Lung microvascular endothelial cell (primary cell): Measurements from ENCODE around the gene C14orf180. TPM values are rescaled to one million over a fixed set of nuclear protein-coding genes. Genes with fewer than 3 reads are reported as not detected.
A peak's percentile ranks its signal among the peaks of the same experiment; 100 is the strongest.

Source experiments
- DNase-seq, 2 donors: peaks; one replicate each; pipeline versions ENCODE4 v3.0.0 to v3.0.0-alpha.2; 2010; ENCODE audit warnings: low read depth in 2 of 2
- total RNA-seq: library from RNA; depleted of rRNA; stranded (reverse); fragments of >200 nt; gene quantifications from 2 replicates; pipeline ENCODE4 v1.2.1, GENCODE V29; 2014

Gene C14orf180
- total RNA-seq, 1 donor from 2014 or later: not detected

DNA sequence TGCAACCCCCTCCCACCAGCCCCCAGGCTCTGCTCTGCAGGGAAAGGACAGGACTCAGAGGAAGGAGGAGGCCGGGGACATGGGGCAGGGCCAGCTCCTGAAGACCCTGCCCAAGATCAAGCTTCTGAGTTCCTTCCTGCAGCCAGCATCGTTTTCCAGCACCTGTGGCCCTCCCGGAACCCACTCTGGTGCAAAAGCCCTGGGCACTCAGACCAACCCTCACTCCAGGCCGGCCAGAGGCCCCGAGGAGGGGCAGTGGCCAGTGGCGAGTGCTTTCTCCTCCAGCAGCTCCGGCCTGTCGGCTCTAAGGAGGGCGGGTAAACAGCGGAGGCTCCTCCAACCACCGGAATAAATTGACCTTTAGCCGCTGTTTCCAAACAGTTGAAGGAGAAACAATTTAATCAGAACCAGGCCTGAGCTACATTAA lies 14.2 kb downstream of the C14orf180 start:
- DNase-seq: no peak

- DNase-seq: no peak
Observed at GRCh38 chr14:104594310-104595046, 14.9 kb downstream of the C14orf180 start.

GRCh38 chr14:104595116-104595675 lies 15.6 kb downstream of the C14orf180 start:
- no peak for DNase-seq

- no peak for DNase-seq
Observed at GRCh38 chr14:104595911-104596450, 16.4 kb downstream of the C14orf180 start.

GRCh38 chr14:104596451-104596918 lies 16.9 kb downstream of the C14orf180 start:
- DNase-seq: no peak

- DNase-seq: no peak
Observed at GRCh38 chr14:104596927-104597351, 17.4 kb downstream of the C14orf180 start.

DNA sequence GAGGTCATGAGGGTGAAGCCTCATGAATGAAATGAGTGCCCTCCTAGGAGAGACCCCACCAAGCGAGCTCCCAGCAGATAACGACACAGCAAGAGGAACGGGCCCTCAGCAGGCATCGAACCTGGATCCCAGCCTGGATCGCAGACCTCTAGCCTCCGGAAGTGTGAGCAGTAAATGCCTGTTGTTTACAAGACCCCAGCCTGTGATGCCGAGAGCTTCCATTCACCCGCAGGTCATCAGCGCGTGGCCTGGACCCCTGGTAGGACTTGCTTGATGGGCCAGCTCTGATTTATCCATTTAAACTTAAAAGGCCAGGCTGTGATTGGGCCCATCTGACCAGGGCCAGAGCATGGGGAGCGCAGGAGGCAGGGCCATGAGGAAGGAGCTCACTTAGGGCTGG lies 18.0 kb downstream of the C14orf180 start:
- no peak for DNase-seq

DNA sequence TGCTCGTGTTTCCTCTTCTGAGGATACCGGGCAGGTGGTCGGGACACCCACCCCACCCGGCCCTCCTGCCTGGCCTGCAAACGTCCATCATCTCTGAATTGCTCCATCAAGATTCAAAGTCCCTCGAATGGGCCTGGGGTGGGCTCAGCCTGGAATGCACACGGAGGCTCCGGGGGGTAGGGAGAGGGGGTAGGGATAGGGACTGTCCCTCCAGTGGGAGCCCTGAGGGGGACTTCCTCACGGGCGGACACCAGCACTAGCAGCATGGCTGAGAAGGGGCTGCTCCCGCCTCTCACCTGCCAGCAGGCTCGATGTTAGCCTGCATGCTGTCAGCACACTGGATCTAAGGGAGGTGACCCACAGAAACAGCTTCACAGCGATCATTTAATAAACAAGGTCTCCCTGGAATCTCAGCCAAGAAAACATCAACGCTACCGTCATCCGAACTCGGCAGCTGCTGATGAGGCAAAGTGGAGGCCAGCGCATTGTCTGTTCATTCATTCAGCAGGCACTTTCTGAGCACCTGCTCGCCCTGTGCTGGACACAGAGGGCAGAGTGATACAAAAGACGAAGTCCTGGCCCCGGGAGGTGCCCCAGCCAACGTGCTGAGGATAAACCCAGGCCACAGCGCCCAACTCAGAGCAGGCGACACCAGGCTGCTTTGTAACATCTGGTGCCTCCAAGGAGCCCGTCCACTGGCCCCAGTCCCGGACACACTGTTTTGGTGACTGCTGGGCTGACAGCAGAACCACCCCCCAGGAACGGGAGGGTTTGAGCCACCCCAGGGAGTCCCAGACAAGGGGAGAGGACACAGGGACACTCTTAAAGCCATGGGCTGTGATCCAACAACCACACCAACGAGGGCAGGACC lies 18.7 kb downstream of the C14orf180 start:
- peak in 1 of 2 donors; percentile 42 for DNase-seq

- no peak for DNase-seq
Observed at GRCh38 chr14:104598910-104599273, 19.3 kb downstream of the C14orf180 start.

GRCh38 chr14:104599446-104599845 lies 19.9 kb downstream of the C14orf180 start:
- no peak for DNase-seq

GRCh38 chr14:104600141-104600643 lies 20.6 kb downstream of the C14orf180 start:
- peak in 1 of 2 donors; percentile 27 for DNase-seq

DNA sequence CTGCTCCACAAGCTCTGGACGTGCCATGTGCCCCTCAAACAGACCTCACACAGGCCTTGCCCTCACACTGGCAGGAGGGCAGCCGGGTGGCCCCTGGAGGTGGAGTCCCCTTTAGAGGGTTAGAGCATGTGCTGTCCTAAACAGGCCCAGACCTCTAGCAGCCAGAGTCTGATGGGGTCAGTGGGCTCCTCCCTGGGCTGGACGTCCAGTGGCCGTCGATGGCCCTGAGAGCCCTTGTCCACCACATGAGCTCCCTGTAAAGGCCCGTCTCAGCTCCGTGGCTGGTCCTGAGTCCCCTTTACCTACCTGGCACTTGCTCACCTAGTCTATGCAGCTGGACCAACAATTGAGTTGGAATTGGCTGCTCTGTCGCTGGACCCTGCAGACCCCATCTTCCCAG lies 21.2 kb downstream of the C14orf180 start:
- DNase-seq: no peak

DNA sequence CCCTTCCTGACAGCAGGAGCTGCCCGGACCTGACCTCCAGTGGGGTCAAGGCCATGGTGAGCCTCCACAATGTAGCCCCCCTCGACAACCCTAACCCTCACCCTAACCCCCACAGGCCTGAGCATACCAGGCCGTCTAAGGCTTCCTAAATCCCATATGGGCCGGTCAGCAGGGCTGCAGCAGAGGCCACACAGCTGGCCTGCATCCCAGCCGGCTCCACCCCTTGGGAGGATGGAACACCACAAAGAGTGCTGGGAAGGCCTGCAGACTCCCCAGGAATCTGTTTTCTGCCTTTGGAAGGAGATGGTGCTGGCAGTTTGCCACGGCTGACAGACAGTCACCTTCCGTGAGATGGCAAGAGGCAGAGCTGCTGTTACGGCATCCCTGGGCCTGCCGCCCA lies 22.2 kb downstream of the C14orf180 start:
- no peak for DNase-seq

- no peak for DNase-seq
Observed at GRCh38 chr14:104602315-104602932, 22.9 kb downstream of the C14orf180 start.

DNA sequence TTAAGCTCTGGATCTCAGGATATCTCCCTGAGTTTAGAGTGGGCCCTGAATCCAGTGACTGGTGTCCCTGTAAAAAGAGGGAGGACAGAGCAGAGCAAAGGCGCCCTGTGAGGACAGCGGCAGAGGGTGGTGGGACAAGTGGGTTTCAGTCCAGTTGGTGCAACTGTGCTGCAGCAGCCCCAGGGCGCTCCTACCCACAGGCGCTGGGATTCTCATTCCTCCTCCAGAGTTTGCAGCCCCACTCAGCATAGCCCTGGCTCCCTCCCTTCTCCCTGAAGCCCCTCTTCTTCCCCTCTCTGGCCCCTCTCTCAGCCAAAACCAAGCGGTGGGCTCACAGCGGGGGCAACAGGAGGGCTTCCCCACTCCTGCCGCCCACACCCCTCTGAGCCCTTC lies 23.4 kb downstream of the C14orf180 start:
- DNase-seq: no peak

- DNase-seq: no peak
Observed at GRCh38 chr14:104603711-104604401, 24.3 kb downstream of the C14orf180 start.

DNA sequence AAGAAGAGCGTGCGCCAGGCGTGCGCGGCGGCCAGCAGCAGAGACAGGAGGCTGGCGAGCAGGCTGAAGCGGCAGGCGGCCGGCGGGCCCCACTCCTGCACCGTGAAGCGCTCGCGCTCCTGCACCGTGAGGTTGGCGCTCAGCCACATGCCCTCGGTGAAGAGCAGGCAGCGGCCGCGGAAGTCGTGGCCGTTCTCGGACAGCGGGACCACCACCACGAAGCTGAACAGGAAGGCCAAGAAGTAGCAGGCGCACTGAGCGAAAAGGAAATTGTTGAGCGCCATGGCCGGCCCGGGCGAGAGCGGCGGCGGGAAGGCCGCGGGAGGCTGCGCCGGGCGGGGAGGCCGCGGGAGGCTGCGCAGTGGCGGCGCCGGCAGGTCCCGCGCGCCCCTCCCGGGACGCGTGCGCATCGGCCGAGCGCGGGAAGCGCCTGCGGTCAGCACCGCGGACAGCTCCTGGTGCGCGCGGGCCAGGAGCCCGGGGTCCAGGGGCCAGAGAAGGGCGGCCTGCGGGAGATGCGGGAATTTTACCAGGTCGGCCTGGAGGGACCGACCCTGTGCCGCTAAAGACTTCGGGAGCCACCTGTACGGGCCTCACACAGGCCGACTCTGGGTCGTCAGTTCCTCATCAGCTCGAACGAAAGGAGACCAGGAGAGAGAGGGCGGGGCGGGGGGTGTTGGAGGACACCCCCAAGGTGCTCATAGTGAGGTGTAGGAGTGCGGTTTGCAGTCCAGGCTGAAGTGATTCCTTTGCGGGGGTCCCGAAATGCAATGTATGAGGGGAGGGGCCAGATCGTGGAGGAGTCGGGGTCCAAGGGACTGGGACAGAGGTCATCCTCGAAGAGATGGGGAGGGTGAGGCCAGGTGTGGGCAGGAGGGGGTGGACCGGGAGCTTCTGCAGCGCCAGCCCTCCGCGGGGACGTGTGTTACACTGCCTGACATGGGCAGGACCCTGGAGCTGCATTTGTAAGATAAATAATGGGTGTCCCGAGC lies 25.2 kb downstream of the C14orf180 start, which contains the start of gene TMEM179:
Gene TMEM179, minus strand, starts transcription at position 315 of the 992 bp plus-strand sequence. Its CDS starts 31 bp downstream, at position 284.
- DNase-seq: peak; percentile 31 to 61

GRCh38 chr14:104609666-104610065 lies 30.1 kb downstream of the C14orf180 start:
- DNase-seq: no peak

- no peak for DNase-seq
Observed at GRCh38 chr14:104610749-104611310, 31.3 kb downstream of the C14orf180 start.
